Neural cell (in vitro differentiated cells): Measurements from ENCODE around the gene MYMK. TPM values are rescaled to one million over a fixed set of nuclear protein-coding genes. Genes with fewer than 3 reads are reported as not detected.

Source experiments
- H2AFZ ChIP-seq: fragments of 200-600, 300-800 bp; sonication (generic), shearing (Covaris generic); 2 replicates; pipeline ENCODE4 v1.6.0; 2014; ENCODE audit warnings: low read depth, mild to moderate bottlenecking, antibody characterized with exemption, low read length, moderate library complexity
- H3F3A ChIP-seq: fragments of 200-600 bp; shearing (Covaris generic); 2 replicates; pipeline ENCODE4 v1.6.1; 2016; ENCODE audit warnings: mild to moderate bottlenecking, moderate library complexity, mixed read lengths, antibody characterized with exemption, low read length; ENCODE audit not compliant: insufficient read depth, poor library complexity, severe bottlenecking
- H3K27ac ChIP-seq: fragments of 200-600, 300-800 bp; sonication (generic), shearing (Covaris generic); 2 replicates; pipeline ENCODE4 v1.5.1; 2014; ENCODE audit warnings: mild to moderate bottlenecking, low read length, moderate library complexity
- H3K27me3 ChIP-seq: fragments of 300-800, 200-600 bp; sonication (generic), shearing (Covaris generic); 2 replicates; pipeline ENCODE4 v1.6.0; 2014; ENCODE audit warnings: mild to moderate bottlenecking, low read depth, low read length, moderate library complexity; ENCODE audit not compliant: insufficient read depth
- H3K36me3 ChIP-seq: fragments of 300-800, 200-600 bp; sonication (generic), shearing (Covaris generic); 2 replicates; pipeline ENCODE4 v1.5.1; 2014; ENCODE audit warnings: mild to moderate bottlenecking, antibody characterized with exemption, low read length, moderate library complexity; ENCODE audit not compliant: insufficient read depth
- H3K4me2 ChIP-seq: fragments of 300-800, 200-600 bp; sonication (generic), shearing (Covaris generic); 2 replicates; pipeline ENCODE4 v1.6.0; 2014; ENCODE audit warnings: mild to moderate bottlenecking, low read length
- H3K4me3 ChIP-seq: fragments of 300-800, 200-600 bp; sonication (generic), shearing (Covaris generic); 2 replicates; pipeline ENCODE4 v1.5.1; 2014; ENCODE audit warnings: mild to moderate bottlenecking, low read length, moderate library complexity
- H3K79me2 ChIP-seq: fragments of 200-600 bp; shearing (Covaris generic); replicated peaks from 2 replicates; pipeline ENCODE4 v1.6.0; 2014; ENCODE audit warnings: mild to moderate bottlenecking, low read length, moderate library complexity; ENCODE audit not compliant: insufficient read depth
- H3K9ac ChIP-seq: fragments of 300-800, 200-600 bp; sonication (generic), shearing (Covaris generic); 2 replicates; pipeline ENCODE4 v1.6.1; 2016; ENCODE audit warnings: mild to moderate bottlenecking, low read length, mixed read lengths
- H3K9me2 ChIP-seq: fragments of 200-600 bp; shearing (Covaris generic); 2 replicates; pipeline ENCODE4 v1.6.1; 2016; ENCODE audit warnings: mild to moderate bottlenecking, low read length, mixed read lengths; ENCODE audit not compliant: insufficient read depth
- H3K9me3 ChIP-seq: fragments of 200-600, 300-800 bp; sonication (generic), shearing (Covaris generic); 2 replicates; pipeline ENCODE4 v1.6.1; 2016; ENCODE audit warnings: mild to moderate bottlenecking, mixed run types, low read length, moderate library complexity, mixed read lengths
- H4K20me1 ChIP-seq: fragments of 200-600 bp; shearing (Covaris generic); 2 replicates; pipeline ENCODE4 v1.6.1; 2016; ENCODE audit warnings: mild to moderate bottlenecking, mixed run types; ENCODE audit not compliant: insufficient read depth
- EP300 ChIP-seq: fragments of 450-650 bp; conservative IDR thresholded peaks from 2 replicates; pipeline ENCODE4 v1.6.1; 2014; ENCODE audit warnings: antibody characterized with exemption, mild to moderate bottlenecking, moderate library complexity; ENCODE audit not compliant: poor library complexity, severe bottlenecking
- EZH2 ChIP-seq: fragments of 200-600, 300-800 bp; shearing (Covaris generic), sonication (generic); IDR thresholded peaks from 2 replicates; pipeline ENCODE4 v1.6.1; 2014; ENCODE audit warnings: antibody characterized with exemption, low read length, borderline replicate concordance, mild to moderate bottlenecking; ENCODE audit not compliant: insufficient read depth, poor library complexity, severe bottlenecking
- MXI1 ChIP-seq: fragments of 450-650 bp; conservative IDR thresholded peaks from 2 replicates; pipeline ENCODE4 v1.6.1; 2014; ENCODE audit warnings: antibody characterized with exemption, mild to moderate bottlenecking; ENCODE audit not compliant: poor library complexity, severe bottlenecking
- POLR2AphosphoS5 ChIP-seq: IDR thresholded peaks from 2 replicates; pipeline ENCODE4 v1.6.1; 2012
- RAD21 ChIP-seq: fragments of 450-650 bp; conservative IDR thresholded peaks from 2 replicates; pipeline ENCODE4 v1.6.1; 2014; ENCODE audit warnings: antibody characterized with exemption, mild to moderate bottlenecking, moderate library complexity
- REST ChIP-seq: IDR thresholded peaks from 2 replicates; pipeline ENCODE4 v1.6.1; 2012; ENCODE audit warnings: borderline replicate concordance
- SMC3 ChIP-seq: fragments of 450-650 bp; conservative IDR thresholded peaks from 2 replicates; pipeline ENCODE4 v1.6.1; 2014; ENCODE audit warnings: antibody characterized with exemption, mild to moderate bottlenecking, moderate library complexity; ENCODE audit not compliant: poor library complexity
- TAF1 ChIP-seq: IDR thresholded peaks from 2 replicates; pipeline ENCODE4 v1.6.1; 2012; ENCODE audit warnings: low read depth
- polyA plus RNA-seq: library from polyadenylated mRNA; depleted of rRNA; stranded (reverse); fragments of >200 nt; gene quantifications from 2 replicates; pipeline ENCODE4 v1.2.3, GENCODE V29; 2014
- TF ChIP-seq, protein P1 (sequence below): fragments of 450-650 bp; IDR thresholded peaks from 2 replicates; pipeline ENCODE4 v1.5.1; 2014; ENCODE audit warnings: antibody characterized with exemption, mild to moderate bottlenecking, moderate library complexity; ENCODE audit not compliant: poor library complexity, severe bottlenecking

Gene MYMK
- polyA plus RNA-seq, 1 donor from 2014 or later: not detected

DNA sequence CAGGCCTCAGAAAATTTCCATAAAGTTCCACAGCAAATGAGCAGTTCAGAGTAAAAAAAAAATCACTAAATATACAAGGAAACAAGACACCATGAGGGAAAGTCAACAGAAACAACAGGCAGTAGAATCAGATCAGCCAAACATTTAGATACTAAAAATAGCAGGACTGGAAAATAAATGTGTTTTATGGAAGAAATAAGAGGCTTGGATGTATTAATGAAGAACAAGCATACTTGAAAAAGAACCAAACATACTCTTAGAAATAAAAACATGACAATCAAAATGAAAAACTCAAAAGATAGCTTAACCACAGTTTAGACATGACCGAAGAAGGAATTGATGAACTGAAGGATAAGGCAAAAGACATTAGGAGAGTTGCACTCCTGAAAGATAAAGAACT, 22.6 kb downstream of the MYMK start:
- no peak overlapping the region for H3K4me2 ChIP-seq
- H3K36me3 ChIP-seq: no peaks in the 10 kb centered on the region
- H3K27me3 ChIP-seq: no peaks in the 10 kb centered on the region
- H3K9ac ChIP-seq: no peak overlapping the region
- H3F3A ChIP-seq: no peaks in the 10 kb centered on the region
- H3K9me2 ChIP-seq: no peaks in the 10 kb centered on the region
- H4K20me1 ChIP-seq: no peaks in the 10 kb centered on the region
- H3K4me3 ChIP-seq: no peak overlapping the region
- no peak for TF ChIP-seq SMC3
- TF ChIP-seq RAD21: no peak
- no peak for TF ChIP-seq EP300
- TF ChIP-seq, protein P1, sequence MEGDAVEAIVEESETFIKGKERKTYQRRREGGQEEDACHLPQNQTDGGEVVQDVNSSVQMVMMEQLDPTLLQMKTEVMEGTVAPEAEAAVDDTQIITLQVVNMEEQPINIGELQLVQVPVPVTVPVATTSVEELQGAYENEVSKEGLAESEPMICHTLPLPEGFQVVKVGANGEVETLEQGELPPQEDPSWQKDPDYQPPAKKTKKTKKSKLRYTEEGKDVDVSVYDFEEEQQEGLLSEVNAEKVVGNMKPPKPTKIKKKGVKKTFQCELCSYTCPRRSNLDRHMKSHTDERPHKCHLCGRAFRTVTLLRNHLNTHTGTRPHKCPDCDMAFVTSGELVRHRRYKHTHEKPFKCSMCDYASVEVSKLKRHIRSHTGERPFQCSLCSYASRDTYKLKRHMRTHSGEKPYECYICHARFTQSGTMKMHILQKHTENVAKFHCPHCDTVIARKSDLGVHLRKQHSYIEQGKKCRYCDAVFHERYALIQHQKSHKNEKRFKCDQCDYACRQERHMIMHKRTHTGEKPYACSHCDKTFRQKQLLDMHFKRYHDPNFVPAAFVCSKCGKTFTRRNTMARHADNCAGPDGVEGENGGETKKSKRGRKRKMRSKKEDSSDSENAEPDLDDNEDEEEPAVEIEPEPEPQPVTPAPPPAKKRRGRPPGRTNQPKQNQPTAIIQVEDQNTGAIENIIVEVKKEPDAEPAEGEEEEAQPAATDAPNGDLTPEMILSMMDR: no peak
- no peak for TF ChIP-seq POLR2AphosphoS5
- TF ChIP-seq TAF1: no peak
- TF ChIP-seq EZH2: no peak
- no peak for TF ChIP-seq MXI1
- TF ChIP-seq REST: no peak
- H3K9me3 ChIP-seq: no peaks in the 10 kb centered on the region
- no peak overlapping the region for H2AFZ ChIP-seq
- H3K79me2 ChIP-seq: no peaks in the 10 kb centered on the region
- no peak overlapping the region for H3K27ac ChIP-seq

DNA sequence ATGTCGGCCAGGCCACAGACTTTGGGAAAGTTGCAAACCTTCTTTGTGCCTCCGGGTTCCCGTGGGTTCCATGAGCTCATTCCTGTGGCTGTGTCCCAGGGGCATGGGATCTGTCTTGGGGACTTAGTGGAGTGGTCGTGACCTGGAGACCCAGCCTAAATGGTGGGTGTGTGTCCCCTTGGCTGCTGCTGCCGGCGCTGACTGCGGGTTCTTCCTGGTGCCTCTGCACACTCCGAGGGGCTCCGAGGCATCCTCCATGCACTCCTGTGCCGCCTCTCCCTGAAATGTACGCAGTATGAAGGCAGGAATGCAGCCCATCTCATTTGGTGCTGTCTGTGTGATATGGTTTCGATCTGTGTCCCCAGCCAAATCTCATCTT, 24.9 kb downstream of the MYMK start:
- H3K4me3 ChIP-seq: no peak overlapping the region

More for the DNA sequence above, 24.9 kb downstream of the MYMK start:
- H2AFZ ChIP-seq: no peak overlapping the region
- no peaks in the 10 kb centered on the region for H4K20me1 ChIP-seq
- H3K4me2 ChIP-seq: no peak overlapping the region
- H3K27ac ChIP-seq: no peak overlapping the region
- no peaks in the 10 kb centered on the region for H3K9me2 ChIP-seq
- H3K9ac ChIP-seq: no peak overlapping the region
- no peaks in the 10 kb centered on the region for H3K79me2 ChIP-seq
- no peaks in the 10 kb centered on the region for H3K36me3 ChIP-seq
- TF ChIP-seq, protein P1: no peak
- no peak for TF ChIP-seq EZH2
- TF ChIP-seq SMC3: no peak
- TF ChIP-seq TAF1: no peak
- TF ChIP-seq EP300: no peak
- TF ChIP-seq MXI1: no peak
- TF ChIP-seq REST: no peak
- no peak for TF ChIP-seq POLR2AphosphoS5
- no peak for TF ChIP-seq RAD21
- no peaks in the 10 kb centered on the region for H3K9me3 ChIP-seq
- no peaks in the 10 kb centered on the region for H3F3A ChIP-seq
- H3K27me3 ChIP-seq: no peaks in the 10 kb centered on the region
